Astrocyte of the spinal cord (primary cell): ENCODE measurements around the gene TP53I11.

Experiments used
- DNase-seq: peaks from one replicate; pipeline ENCODE4 v3.0.0; 2011; ENCODE audit warnings: low read depth, low spot score
- H3K4me3 ChIP-seq: 2 replicates; pipeline ENCODE4 v1.5.1; 2011; ENCODE audit warnings: low read depth, mild to moderate bottlenecking, low read length, moderate library complexity
- in situ Hi-C: cut with HindIII; loops from 2 replicates; pipeline ENCODE4 v1.10.0; 2017; ENCODE audit warnings: low sequenced_read_pairs
- TF ChIP-seq, protein P1 (sequence below): IDR thresholded peaks from 2 replicates; pipeline ENCODE4 v1.5.1; 2012; ENCODE audit warnings: low read depth, mild to moderate bottlenecking, low read length, inconsistent platforms

Gene TP53I11

GRCh38 chr11:44904261-44905020 lies 46.2 kb downstream of the TP53I11 start:
- TF ChIP-seq, protein P1, sequence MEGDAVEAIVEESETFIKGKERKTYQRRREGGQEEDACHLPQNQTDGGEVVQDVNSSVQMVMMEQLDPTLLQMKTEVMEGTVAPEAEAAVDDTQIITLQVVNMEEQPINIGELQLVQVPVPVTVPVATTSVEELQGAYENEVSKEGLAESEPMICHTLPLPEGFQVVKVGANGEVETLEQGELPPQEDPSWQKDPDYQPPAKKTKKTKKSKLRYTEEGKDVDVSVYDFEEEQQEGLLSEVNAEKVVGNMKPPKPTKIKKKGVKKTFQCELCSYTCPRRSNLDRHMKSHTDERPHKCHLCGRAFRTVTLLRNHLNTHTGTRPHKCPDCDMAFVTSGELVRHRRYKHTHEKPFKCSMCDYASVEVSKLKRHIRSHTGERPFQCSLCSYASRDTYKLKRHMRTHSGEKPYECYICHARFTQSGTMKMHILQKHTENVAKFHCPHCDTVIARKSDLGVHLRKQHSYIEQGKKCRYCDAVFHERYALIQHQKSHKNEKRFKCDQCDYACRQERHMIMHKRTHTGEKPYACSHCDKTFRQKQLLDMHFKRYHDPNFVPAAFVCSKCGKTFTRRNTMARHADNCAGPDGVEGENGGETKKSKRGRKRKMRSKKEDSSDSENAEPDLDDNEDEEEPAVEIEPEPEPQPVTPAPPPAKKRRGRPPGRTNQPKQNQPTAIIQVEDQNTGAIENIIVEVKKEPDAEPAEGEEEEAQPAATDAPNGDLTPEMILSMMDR = no peak
- no peak overlapping the region for H3K4me3 ChIP-seq
- in situ Hi-C loops = no loop called here
- no peak for DNase-seq

- TF ChIP-seq, protein P1 = no peak
- in situ Hi-C loops = no loop called here
- no peak overlapping the region for H3K4me3 ChIP-seq
- DNase-seq = no peak
These were observed 47.2 kb downstream of the TP53I11 start for GRCh38 chr11:44903518-44903917.

DNA sequence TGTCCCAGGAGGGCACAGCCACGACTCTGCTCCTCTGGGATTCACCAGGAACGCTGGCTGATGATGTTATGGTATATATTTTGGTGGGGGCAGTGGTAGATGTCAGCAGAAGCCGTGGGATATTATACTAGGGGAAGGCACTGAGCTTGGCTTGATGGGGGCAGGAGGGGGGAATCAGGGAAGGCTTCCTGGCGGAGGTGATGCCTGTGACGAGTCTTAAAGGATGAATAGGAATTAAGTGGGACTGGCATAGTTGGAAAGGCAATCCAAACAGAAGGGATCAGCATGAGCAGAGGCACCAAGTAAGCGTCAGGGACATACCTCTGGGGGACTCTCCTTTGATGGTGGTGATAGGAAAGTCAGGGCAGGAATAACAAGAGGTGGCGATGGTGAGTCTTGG lies 47.6 kb downstream of the TP53I11 start:
- no peak overlapping the region for H3K4me3 ChIP-seq
- no peak for DNase-seq
- TF ChIP-seq, protein P1 = no peak
- in situ Hi-C loops = no loop called here

DNA sequence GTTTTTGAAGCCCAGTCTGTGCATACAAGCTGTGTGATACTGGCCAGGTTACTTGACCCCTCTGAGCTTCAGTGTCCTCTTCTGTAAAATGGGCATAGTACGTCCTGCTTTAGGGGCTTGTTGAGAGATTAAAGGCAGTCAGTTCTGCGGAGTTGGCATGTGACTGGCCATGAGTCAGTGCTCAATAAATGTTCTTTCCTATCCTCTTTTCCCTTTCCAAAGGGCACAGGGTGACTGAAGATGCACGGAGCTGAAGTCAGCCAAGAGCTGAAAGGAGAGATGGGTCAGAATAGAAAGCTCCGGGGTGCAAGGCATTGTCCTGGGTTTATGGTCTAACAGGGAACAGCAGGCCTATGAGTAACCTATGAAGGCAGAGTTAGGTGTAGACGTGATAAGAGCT lies 48.9 kb downstream of the TP53I11 start:
- TF ChIP-seq, protein P1 = no peak
- no peak overlapping the region for H3K4me3 ChIP-seq
- in situ Hi-C loops = no loop called here
- DNase-seq = no peak

DNA sequence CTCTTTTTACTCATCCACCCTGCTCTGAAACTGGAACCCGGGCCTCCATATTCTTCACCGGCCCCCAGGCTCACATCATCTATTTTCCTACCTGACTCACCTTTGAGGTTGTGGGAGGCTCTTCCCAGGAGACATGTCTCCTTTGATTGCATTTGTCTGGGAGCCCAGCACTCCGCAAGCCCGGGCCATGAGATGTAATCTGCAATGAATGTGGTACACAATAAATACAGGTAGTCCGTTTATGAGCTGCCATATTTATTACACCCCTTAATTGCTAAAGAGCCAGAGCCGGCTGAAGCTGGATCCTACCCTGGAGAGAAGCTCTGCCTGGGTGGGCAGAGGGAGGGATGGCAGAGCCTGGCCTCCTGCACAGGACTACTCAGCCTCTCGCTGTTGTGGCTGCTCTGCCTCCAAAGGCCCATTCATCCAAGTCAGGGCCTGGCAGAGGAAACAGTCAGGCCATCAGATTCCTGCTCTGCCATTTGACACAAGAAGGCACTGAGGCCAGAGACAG lies 49.5 kb downstream of the TP53I11 start:
- in situ Hi-C loops = no loop called here
- TF ChIP-seq, protein P1 = no peak

GRCh38 chr11:44899959-44900358 lies 50.7 kb downstream of the TP53I11 start:
- no peak overlapping the region for H3K4me3 ChIP-seq
- TF ChIP-seq, protein P1 = no peak
- DNase-seq = peak; percentile 35
- in situ Hi-C loops = no loop called here

More for the DNA sequence above, 49.5 kb downstream of the TP53I11 start:
- no peak overlapping the region for H3K4me3 ChIP-seq
- DNase-seq = no peak
